H9 (cell line): ENCODE data around the gene SEC11A. TPM values are rescaled to one million over a fixed set of nuclear protein-coding genes. Genes with fewer than 3 reads are reported as not detected.

Experiments used
- DNase-seq: peaks from one replicate; pipeline ENCODE4 v3.0.0-alpha.2; 2017
- H2AFZ ChIP-seq: one replicate; pipeline ENCODE4 v1.6.1; 2013; ENCODE audit warnings: mild to moderate bottlenecking, low read length, control low read depth, moderate library complexity
- H2AK5ac ChIP-seq: 2 replicates; pipeline ENCODE4 v1.6.1; 2013; ENCODE audit warnings: low read length, control low read depth, mixed read lengths; ENCODE audit not compliant: insufficient read length
- H2BK120ac ChIP-seq: one replicate; pipeline ENCODE4 v1.6.1; 2013; ENCODE audit warnings: low read depth, mild to moderate bottlenecking, low read length, control low read depth, inconsistent platforms; ENCODE audit not compliant: poor library complexity, severe bottlenecking
- H2BK12ac ChIP-seq: 2 replicates; pipeline ENCODE4 v1.6.1; 2013; ENCODE audit warnings: low read length, control low read depth, mixed read lengths, low read depth; ENCODE audit not compliant: insufficient read length
- H2BK15ac ChIP-seq: 2 replicates; pipeline ENCODE4 v1.6.1; 2013; ENCODE audit warnings: low read depth, low read length, control low read depth
- H2BK20ac ChIP-seq: one replicate; pipeline ENCODE4 v1.6.1; 2013; ENCODE audit warnings: low read depth, mild to moderate bottlenecking, low read length, control low read depth, inconsistent platforms; ENCODE audit not compliant: poor library complexity, severe bottlenecking
- H2BK5ac ChIP-seq: 2 replicates; pipeline ENCODE4 v1.6.1; 2013; ENCODE audit warnings: low read length, control low read depth, mixed read lengths; ENCODE audit not compliant: insufficient read length
- H3K14ac ChIP-seq: 2 replicates; pipeline ENCODE4 v1.6.1; 2013; ENCODE audit warnings: low read length, control low read depth; ENCODE audit not compliant: insufficient read depth
- H3K18ac ChIP-seq: 2 replicates; pipeline ENCODE4 v1.6.1; 2013; ENCODE audit warnings: low read depth, mild to moderate bottlenecking, mixed read lengths, low read length, control low read depth; ENCODE audit not compliant: insufficient read length
- H3K23ac ChIP-seq: 2 replicates; pipeline ENCODE4 v1.6.1; 2013; ENCODE audit warnings: low read length, control low read depth, mixed read lengths, low read depth; ENCODE audit not compliant: insufficient read length
- H3K23me2 ChIP-seq: 2 replicates; pipeline ENCODE4 v1.6.1; 2013; ENCODE audit warnings: low read depth, mild to moderate bottlenecking, mixed read lengths, low read length, control low read depth; ENCODE audit not compliant: insufficient read length, poor library complexity, severe bottlenecking
- H3K27ac ChIP-seq: 2 replicates; pipeline ENCODE4 v1.5.1; 2013; ENCODE audit warnings: low read length, control low read depth, mixed read lengths, low read depth; ENCODE audit not compliant: insufficient read length
- H3K27me3 ChIP-seq: 2 replicates; pipeline ENCODE4 v1.6.1; 2013; ENCODE audit warnings: low read length, control low read depth, inconsistent platforms; ENCODE audit not compliant: insufficient read depth
- H3K4ac ChIP-seq: 2 replicates; pipeline ENCODE4 v1.6.1; 2013; ENCODE audit warnings: low read depth, mild to moderate bottlenecking, control low read depth, inconsistent platforms, low read length, moderate library complexity
- H3K4me1 ChIP-seq: 2 replicates; pipeline ENCODE4 v1.6.1; 2013; ENCODE audit warnings: low read length, control low read depth, inconsistent platforms; ENCODE audit not compliant: insufficient read depth
- H3K4me2 ChIP-seq: 2 replicates; pipeline ENCODE4 v1.6.1; 2013; ENCODE audit warnings: low read length, control low read depth, mixed read lengths; ENCODE audit not compliant: insufficient read length, insufficient read depth
- H3K56ac ChIP-seq: 2 replicates; pipeline ENCODE4 v1.6.1; 2013; ENCODE audit warnings: low read depth, mild to moderate bottlenecking, mixed read lengths, low read length, control low read depth; ENCODE audit not compliant: insufficient read length
- H3K79me1 ChIP-seq: 2 replicates; pipeline ENCODE4 v1.6.1; 2013; ENCODE audit warnings: low read depth, mild to moderate bottlenecking, moderate library complexity, low read length, control low read depth, inconsistent platforms; ENCODE audit not compliant: insufficient read depth, poor library complexity, severe bottlenecking
- H3K79me2 ChIP-seq: 2 replicates; pipeline ENCODE4 v1.6.1; 2013; ENCODE audit warnings: low read length, control low read depth, inconsistent platforms; ENCODE audit not compliant: insufficient read depth
- H3K9ac ChIP-seq: 2 replicates; pipeline ENCODE4 v1.6.1; 2013; ENCODE audit warnings: low read length, control low read depth, mixed read lengths; ENCODE audit not compliant: insufficient read length; ENCODE audit errors: extremely low read depth
- H3K9me3 ChIP-seq: one replicate; pipeline ENCODE4 v1.6.1; 2013; ENCODE audit warnings: low read depth, low read length, inconsistent platforms; ENCODE audit not compliant: control insufficient read depth
- H3T11ph ChIP-seq: one replicate; pipeline ENCODE4 v1.6.1; 2013; ENCODE audit warnings: mild to moderate bottlenecking, low read length, control low read depth, inconsistent platforms
- H4K20me1 ChIP-seq: one replicate; pipeline ENCODE4 v1.6.1; 2013; ENCODE audit not compliant: control insufficient read depth, insufficient read length, insufficient read depth
- H4K5ac ChIP-seq: 2 replicates; pipeline ENCODE4 v1.6.1; 2013; ENCODE audit warnings: low read depth, mild to moderate bottlenecking, mixed read lengths, low read length, control low read depth; ENCODE audit not compliant: insufficient read length
- H4K8ac ChIP-seq: replicated peaks from 2 replicates; pipeline ENCODE4 v1.6.1; 2013; ENCODE audit warnings: low read length, control low read depth, mixed read lengths, low read depth; ENCODE audit not compliant: insufficient read length
- H4K91ac ChIP-seq: 2 replicates; pipeline ENCODE4 v1.6.1; 2013; ENCODE audit warnings: low read depth, mild to moderate bottlenecking, moderate library complexity, mixed read lengths, low read length, control low read depth; ENCODE audit not compliant: insufficient read length
- H3K27ac Mint-ChIP-seq, 3 experiments: 2 replicates in 2 of 3; 3 replicates in 1 of 3; pipeline ENCODE4 v1.8.0; 2020 to 2021; ENCODE audit warnings: mixed read lengths in 3 of 3, mild to moderate bottlenecking in 1 of 3, moderate library complexity in 1 of 3
- H3K27me3 Mint-ChIP-seq: 2 replicates; pipeline ENCODE4 v1.8.0; 2021; ENCODE audit warnings: low read depth, mild to moderate bottlenecking, moderate library complexity, mixed read lengths
- H3K36me3 Mint-ChIP-seq, 3 experiments: 2 replicates in 2 of 3; 3 replicates in 1 of 3; pipeline ENCODE4 v1.8.0; 2020 to 2021; ENCODE audit warnings: low read depth in 3 of 3, mixed read lengths in 3 of 3; ENCODE audit not compliant: insufficient read depth in 1 of 3
- H3K4me1 Mint-ChIP-seq, 2 experiments: 2 replicates each; pipeline ENCODE4 v1.8.0; 2020; ENCODE audit warnings: mixed read lengths in 2 of 2
- H3K4me3 Mint-ChIP-seq, 2 experiments: 2 replicates in 1 of 2; 3 replicates in 1 of 2; pipeline ENCODE4 v1.8.0; 2020 to 2021; ENCODE audit warnings: mild to moderate bottlenecking in 2 of 2, mixed read lengths in 2 of 2, moderate library complexity in 1 of 2
- H3K9me3 Mint-ChIP-seq, 2 experiments: 2 replicates in 1 of 2; 3 replicates in 1 of 2; pipeline ENCODE4 v1.8.0; 2020; ENCODE audit warnings: mild to moderate bottlenecking in 2 of 2, mixed read lengths in 2 of 2, moderate library complexity in 1 of 2
- WGBS: extraction: QIAGEN DNeasy Blood & Tissue Kit; methylation state at CpG from one replicate; pipeline ENCODE4 v1.1.7; 2013; ENCODE audit warnings: missing lambda C conversion rate, low lambda C conversion rate, mixed read lengths; ENCODE audit not compliant: insufficient read length; ENCODE audit errors: extremely low coverage; 5-methylcytosine and 5-hydroxymethylcytosine counted together
- total RNA-seq: library from RNA; stranded (reverse); gene quantifications from 2 replicates; pipeline ENCODE4 v1.2.1, GENCODE V29; 2021
- TF ChIP-seq, protein P1 (sequence below): fragments of 200-600 bp; sonication (generic); conservative IDR thresholded peaks from 3 replicates; pipeline ENCODE4 v1.8.0; 2021; ENCODE audit warnings: antibody characterized with exemption, mild to moderate bottlenecking

SEC11A gene
- total RNA-seq, 1 experiment from 2014 or later = 250 TPM

GRCh38 chr15:84703808-84704207 is 12.1 kb downstream of the SEC11A start:
- Histone ChIP-seq H2BK12ac (no peak overlapping the region), H3K23ac (no peak overlapping the region), H3K14ac (no peak overlapping the region), H3K4ac (no peak overlapping the region), H3K4me2 (no peak overlapping the region), H4K5ac (no peak overlapping the region), H3K9me3 (no peaks in the 10 kb centered on the region), H4K91ac (no peak overlapping the region), H3K79me2 (peaks cover 24% of the 10 kb centered on the region; the same call in 1 of the 2 replicates), H3K27ac (no peak overlapping the region), H2BK20ac (no peak overlapping the region), H3T11ph (no peak overlapping the region), H3K9ac (no peak overlapping the region), H3K23me2 (no peaks in the 10 kb centered on the region), H3K79me1 (peaks cover 22% of the 10 kb centered on the region), H2BK120ac (no peak overlapping the region), H2AK5ac (no peak overlapping the region), H2BK5ac (no peak overlapping the region), H4K20me1 (no peaks in the 10 kb centered on the region), H3K56ac (no peak overlapping the region), H2BK15ac (no peak overlapping the region), H3K27me3 (no peaks in the 10 kb centered on the region), H3K4me1 (no peaks in the 10 kb centered on the region), H2AFZ (no peak overlapping the region), H4K8ac (no peak overlapping the region), H3K18ac (no peak overlapping the region)
- Mint-ChIP-seq H3K9me3 (no peaks in the 10 kb centered on the region), H3K4me1 (peaks cover 0 to 2% of the 10 kb centered on the region in 2 experiments; a peak in 1 of 4 replicates), H3K36me3 (peaks cover 0 to 16% (median 4%) of the 10 kb centered on the region in 3 experiments; a peak in 3 of 7 replicates), H3K4me3 (no peak overlapping the region), H3K27ac (no peak overlapping the region), H3K27me3 (no peaks in the 10 kb centered on the region)
- TF ChIP-seq, protein P1, sequence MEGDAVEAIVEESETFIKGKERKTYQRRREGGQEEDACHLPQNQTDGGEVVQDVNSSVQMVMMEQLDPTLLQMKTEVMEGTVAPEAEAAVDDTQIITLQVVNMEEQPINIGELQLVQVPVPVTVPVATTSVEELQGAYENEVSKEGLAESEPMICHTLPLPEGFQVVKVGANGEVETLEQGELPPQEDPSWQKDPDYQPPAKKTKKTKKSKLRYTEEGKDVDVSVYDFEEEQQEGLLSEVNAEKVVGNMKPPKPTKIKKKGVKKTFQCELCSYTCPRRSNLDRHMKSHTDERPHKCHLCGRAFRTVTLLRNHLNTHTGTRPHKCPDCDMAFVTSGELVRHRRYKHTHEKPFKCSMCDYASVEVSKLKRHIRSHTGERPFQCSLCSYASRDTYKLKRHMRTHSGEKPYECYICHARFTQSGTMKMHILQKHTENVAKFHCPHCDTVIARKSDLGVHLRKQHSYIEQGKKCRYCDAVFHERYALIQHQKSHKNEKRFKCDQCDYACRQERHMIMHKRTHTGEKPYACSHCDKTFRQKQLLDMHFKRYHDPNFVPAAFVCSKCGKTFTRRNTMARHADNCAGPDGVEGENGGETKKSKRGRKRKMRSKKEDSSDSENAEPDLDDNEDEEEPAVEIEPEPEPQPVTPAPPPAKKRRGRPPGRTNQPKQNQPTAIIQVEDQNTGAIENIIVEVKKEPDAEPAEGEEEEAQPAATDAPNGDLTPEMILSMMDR = no peak
- no peak for DNase-seq
- no CpG with 5 or more reads among the region's 5 CpGs for WGBS
